BLaER1 (cell line): ENCODE measurements around the gene VOPP1.
A peak's percentile ranks its signal among the peaks of the same experiment; 100 is the strongest.

Experiments used
- H3K27ac ChIP-seq: shearing (Covaris generic); formaldehyde crosslinking; 2 replicates; pipeline ENCODE4 v1.8.1; 2022
- H3K27me3 ChIP-seq: shearing (Covaris generic); formaldehyde crosslinking; 2 replicates; pipeline ENCODE4 v1.8.1; 2022
- H3K36me3 ChIP-seq: shearing (Covaris generic); formaldehyde crosslinking; 2 replicates; pipeline ENCODE4 v1.8.1; 2022
- H3K4me1 ChIP-seq: shearing (Covaris generic); formaldehyde crosslinking; 2 replicates; pipeline ENCODE4 v1.8.1; 2022
- H3K4me2 ChIP-seq: shearing (Covaris generic); formaldehyde crosslinking; 2 replicates; pipeline ENCODE4 v1.8.1; 2022
- H3K4me3 ChIP-seq: shearing (Covaris generic); formaldehyde crosslinking; 2 replicates; pipeline ENCODE4 v1.8.1; 2022
- H3K9ac ChIP-seq: shearing (Covaris generic); formaldehyde crosslinking; 2 replicates; pipeline ENCODE4 v1.8.1; 2022
- H3K9me3 ChIP-seq: shearing (Covaris generic); formaldehyde crosslinking; 2 replicates; pipeline ENCODE4 v1.8.1; 2022
- H4K20me1 ChIP-seq: shearing (Covaris generic); formaldehyde crosslinking; 2 replicates; pipeline ENCODE4 v1.8.1; 2022
- Cebpa-rat ChIP-seq: shearing (Covaris generic); IDR thresholded peaks from 2 replicates; pipeline ENCODE4 v1.8.1; 2022

The VOPP1 gene

DNA sequence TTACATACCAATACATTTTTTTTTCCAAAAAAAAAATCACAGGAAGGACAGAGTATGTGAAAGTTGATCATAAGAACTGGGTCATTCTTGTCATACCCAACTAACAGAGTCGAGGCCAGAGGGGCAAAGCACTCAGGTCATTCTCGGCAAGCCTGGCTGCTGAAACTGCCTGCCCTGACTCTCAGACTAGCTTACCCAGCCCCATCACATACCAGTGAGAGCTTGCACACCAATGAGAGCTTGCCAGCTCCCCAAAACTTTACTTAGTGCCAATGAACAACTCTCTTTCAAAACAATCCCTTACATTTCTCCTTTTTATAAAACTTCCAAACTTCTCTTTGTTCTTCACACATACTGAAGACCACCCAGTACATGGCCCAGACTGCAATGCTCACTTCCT lies 48.9 kb downstream of the VOPP1 start:
- TF ChIP-seq Cebpa-rat = no peak
- Histone ChIP-seq H3K4me3 (no peak overlapping the region), H3K36me3 (peaks cover 22% of the 10 kb centered on the region), H4K20me1 (peaks cover 87% of the 10 kb centered on the region), H3K4me2 (no peak overlapping the region), H3K27ac (no peak overlapping the region), H3K27me3 (no peaks in the 10 kb centered on the region), H3K9ac (no peak overlapping the region), H3K4me1 (peaks cover 43% of the 10 kb centered on the region), H3K9me3 (no peaks in the 10 kb centered on the region)

DNA sequence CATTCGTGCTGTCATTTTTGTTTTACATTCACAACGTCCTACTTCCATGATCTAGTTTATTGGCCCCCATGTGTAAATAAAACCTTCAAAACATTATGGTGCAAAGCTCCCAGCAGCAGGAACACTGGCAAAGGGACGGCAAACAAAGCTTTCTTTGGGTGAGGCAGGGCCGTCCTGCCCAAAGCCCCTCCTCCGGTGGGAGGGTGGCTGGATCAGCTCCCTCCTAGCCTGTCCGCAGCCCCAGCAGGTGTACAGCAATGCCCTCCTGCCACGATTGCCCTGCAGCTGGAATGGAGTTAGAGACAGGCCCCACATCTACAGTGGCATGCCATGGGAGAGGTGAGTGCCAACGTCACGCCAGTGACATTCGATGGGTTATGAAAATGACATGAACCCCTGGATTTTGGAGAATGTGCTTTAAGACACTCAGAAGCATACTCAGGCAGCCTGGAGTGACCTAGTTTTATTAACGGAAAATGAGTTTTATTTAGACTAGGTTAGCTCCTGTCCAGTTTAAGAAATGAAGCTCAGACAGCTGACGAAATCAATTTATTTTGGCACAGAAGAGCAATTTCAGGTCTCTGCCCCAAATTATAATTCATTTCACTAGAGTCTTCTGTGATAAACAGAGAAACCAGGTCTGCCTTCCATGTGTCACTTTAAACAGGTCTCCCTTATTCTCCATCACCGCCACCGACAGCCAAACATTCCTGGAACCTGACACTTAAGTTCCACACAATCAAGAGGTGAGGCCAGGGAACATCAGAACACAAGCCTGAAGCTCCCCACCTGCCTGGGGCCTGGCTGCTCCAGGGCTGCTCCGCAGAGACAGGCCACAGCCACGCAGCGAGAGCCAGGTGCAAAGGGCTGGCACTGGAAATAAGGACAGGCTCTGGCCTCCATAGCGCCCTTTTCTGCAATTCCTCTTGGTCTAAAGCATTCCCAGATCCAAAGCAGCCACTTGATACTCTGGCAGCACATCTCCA lies 50.1 kb downstream of the VOPP1 start:
- Histone ChIP-seq H3K36me3 (peaks cover 34% of the 10 kb centered on the region), H3K27me3 (no peaks in the 10 kb centered on the region), H3K4me2 (no peak overlapping the region), H4K20me1 (peaks cover 78% of the 10 kb centered on the region), H3K9ac (no peak overlapping the region), H3K27ac (no peak overlapping the region), H3K4me1 (peaks cover 33% of the 10 kb centered on the region), H3K9me3 (no peaks in the 10 kb centered on the region), H3K4me3 (no peak overlapping the region)
- no peak for TF ChIP-seq Cebpa-rat

DNA sequence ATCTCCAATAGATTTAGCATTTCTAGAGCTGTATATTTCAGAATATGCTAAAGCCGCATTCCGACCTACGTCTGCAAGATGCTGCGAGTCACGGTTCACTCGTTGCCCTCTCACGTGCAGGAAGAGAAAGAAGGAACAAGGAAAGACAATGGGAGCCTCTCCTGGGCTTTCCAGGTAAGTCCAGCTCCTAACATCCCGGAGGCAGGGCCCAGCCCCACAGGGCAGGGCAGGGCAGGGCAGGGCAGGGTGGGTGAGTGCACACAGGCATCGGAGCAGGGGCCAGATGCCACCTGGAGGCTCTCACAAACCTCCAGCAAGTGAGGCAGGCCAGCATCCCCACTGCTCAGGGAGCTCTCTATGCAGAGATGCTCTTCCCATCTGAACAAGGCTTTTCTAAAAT lies 50.8 kb downstream of the VOPP1 start:
- Histone ChIP-seq H3K4me2 (no peak overlapping the region), H4K20me1 (peaks cover 71% of the 10 kb centered on the region), H3K27ac (no peak overlapping the region), H3K27me3 (no peaks in the 10 kb centered on the region), H3K9me3 (no peaks in the 10 kb centered on the region), H3K9ac (no peak overlapping the region), H3K4me1 (peaks cover 26% of the 10 kb centered on the region), H3K4me3 (no peak overlapping the region), H3K36me3 (peaks cover 36% of the 10 kb centered on the region)
- TF ChIP-seq Cebpa-rat = no peak

DNA sequence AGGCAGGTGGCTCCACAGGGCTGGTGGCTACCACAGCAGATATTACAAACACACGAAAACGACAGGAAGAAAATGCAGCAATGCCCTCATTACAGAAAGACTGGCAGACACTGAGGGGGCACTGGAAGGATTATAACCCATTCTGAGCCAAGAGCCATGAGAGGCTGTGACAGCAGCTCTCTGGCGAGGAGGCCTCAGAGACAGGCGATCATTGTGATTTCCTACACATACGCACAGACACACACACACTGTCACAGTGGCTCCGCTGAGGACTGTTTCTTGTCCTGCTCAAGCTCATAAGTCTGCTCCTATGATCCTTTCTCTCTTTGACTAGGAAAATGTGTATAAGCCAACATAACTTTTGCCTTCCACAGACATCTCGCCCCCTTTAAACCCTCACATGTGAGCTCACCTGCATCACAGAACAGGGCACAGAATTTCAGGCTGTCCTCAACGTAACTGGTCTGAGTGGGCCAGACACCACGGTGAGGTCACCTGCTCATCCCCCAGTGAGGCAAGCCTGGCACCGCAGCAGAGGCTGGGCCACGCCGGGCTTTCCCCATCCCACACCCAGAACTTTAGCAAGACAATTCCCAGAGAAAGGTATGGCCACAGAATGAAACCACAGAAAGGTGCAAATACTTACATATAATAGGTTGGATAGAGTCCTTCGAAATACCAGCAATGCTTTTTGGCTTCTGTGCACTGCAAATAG lies 51.7 kb downstream of the VOPP1 start:
- H3K4me2 ChIP-seq = no peak overlapping the region
- H3K4me3 ChIP-seq = no peak overlapping the region
- 0 out of 2 replicates have a peak overlapping the region, but pooled peaks have one; percentile 4 for H3K27ac ChIP-seq
- TF ChIP-seq Cebpa-rat = no peak
- peaks cover 39% of the 10 kb centered on the region for H3K36me3 ChIP-seq
- H3K9ac ChIP-seq = no peak overlapping the region
- no peaks in the 10 kb centered on the region for H3K9me3 ChIP-seq
- peaks cover 67% of the 10 kb centered on the region for H4K20me1 ChIP-seq
- peaks cover 26% of the 10 kb centered on the region for H3K4me1 ChIP-seq
- H3K27me3 ChIP-seq = no peaks in the 10 kb centered on the region

DNA sequence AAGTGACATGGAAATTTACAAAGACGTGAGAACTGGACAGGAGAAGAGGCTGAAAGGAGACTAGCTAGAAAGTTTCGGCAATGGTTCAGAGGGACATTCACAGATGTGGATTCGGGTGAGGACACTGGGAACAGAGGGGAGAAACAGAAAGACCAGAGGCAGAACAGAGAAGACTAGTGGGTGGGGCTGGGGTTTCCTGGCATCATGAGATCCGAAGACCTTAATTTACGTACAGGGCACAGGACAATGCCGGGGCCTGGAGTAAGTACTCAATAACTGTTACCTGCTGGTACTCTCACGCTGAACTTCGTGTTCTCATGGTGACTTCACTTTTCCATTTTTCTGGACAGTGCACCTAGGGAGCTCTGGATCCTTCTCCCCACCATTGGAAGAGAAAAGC lies 53.5 kb downstream of the VOPP1 start:
- Histone ChIP-seq H4K20me1 (peaks cover 60% of the 10 kb centered on the region), H3K4me1 (peaks cover 34% of the 10 kb centered on the region), H3K4me2 (no peak overlapping the region), H3K36me3 (peaks cover 55% of the 10 kb centered on the region), H3K4me3 (no peak overlapping the region), H3K9ac (no peak overlapping the region), H3K27me3 (no peaks in the 10 kb centered on the region), H3K27ac (no peak overlapping the region), H3K9me3 (no peaks in the 10 kb centered on the region)
- no peak for TF ChIP-seq Cebpa-rat

DNA sequence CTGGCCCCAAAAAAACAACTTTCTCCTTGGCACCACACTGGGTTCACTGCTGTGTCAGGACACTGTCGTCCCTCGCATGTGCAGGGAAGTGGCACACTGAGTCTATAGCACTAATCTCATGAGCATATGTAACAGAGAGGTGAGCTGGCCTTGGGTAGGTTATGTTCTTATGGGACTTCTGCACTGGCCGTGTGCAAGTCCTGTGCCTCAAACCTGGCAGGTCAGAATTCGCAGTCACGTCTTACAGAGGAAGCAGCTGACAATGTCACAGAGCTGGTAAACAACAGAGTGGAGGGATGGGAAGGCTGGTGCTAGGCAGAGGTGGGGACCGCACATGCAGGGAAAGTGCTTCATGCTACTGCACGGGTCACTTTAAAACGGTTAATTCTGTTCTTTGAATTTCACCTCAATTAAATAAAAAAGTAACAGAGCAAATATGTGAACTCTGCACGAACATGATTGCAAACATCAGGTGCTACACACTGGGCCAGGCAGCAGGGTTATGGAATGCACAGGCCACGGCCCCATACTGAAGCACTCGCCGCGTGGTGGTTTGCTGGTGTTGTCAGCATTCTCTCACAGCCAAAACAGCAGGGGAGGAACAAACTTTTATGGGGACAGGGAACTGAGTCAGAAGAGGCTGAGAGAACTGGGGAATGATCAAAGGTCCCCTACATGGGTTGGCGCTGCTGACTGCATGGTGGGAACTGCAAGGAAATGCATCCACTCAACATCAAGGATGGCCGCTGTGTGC lies 54.2 kb downstream of the VOPP1 start:
- no peak for TF ChIP-seq Cebpa-rat
- Histone ChIP-seq H4K20me1 (peaks cover 54% of the 10 kb centered on the region), H3K27me3 (no peaks in the 10 kb centered on the region), H3K4me1 (peaks cover 34% of the 10 kb centered on the region), H3K36me3 (peaks cover 61% of the 10 kb centered on the region), H3K4me3 (no peak overlapping the region), H3K9ac (no peak overlapping the region), H3K27ac (no peak overlapping the region), H3K4me2 (no peak overlapping the region), H3K9me3 (no peaks in the 10 kb centered on the region)

DNA sequence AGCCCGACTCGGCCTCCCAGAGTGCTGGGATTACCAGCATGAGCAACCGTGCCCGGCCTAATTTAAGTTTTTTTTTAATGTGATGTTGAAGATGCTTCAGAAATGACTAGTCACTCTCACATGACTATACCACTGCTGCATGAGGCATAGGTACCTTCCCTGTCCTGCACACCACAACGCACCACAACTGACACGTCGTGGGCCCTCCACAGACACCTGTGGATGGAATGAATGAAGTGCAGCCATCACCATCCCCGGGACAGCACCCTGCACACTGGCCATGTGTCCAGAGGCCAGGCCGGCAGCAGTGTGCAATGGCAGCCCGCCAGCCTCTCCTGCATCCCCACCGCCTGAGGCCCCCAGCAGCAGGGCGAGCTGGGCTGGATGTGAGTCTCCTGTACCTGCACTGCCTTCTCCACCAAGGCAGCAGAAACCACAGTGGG lies 55.1 kb downstream of the VOPP1 start:
- no peaks in the 10 kb centered on the region for H3K27me3 ChIP-seq
- no peak overlapping the region for H3K9ac ChIP-seq
- TF ChIP-seq Cebpa-rat = no peak
- no peak overlapping the region for H3K4me2 ChIP-seq
- H4K20me1 ChIP-seq = peaks cover 54% of the 10 kb centered on the region
- no peak overlapping the region for H3K27ac ChIP-seq
- no peaks in the 10 kb centered on the region for H3K9me3 ChIP-seq
- H3K36me3 ChIP-seq = peaks cover 70% of the 10 kb centered on the region
- H3K4me3 ChIP-seq = no peak overlapping the region
- peaks cover 26% of the 10 kb centered on the region for H3K4me1 ChIP-seq

DNA sequence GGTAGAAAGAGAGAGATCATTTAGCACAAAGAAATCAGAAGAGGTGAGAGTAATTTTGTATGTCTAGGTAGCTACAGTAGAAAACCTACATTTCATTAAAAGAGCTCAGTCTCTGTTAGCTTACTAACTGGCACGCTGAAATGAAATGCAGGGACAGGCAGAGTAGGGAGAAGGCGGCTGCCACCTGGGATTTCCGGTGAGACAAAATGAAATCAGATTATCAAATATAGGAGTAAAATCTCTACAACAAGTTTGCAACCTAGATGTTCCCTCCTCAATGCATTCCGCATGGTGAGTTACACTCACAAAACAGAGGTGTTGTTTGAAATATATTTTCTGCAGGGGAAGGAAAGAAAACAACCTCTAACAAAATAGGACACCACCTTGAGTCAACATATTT lies 55.9 kb downstream of the VOPP1 start:
- Histone ChIP-seq H3K4me1 (peaks cover 18% of the 10 kb centered on the region), H3K27me3 (no peaks in the 10 kb centered on the region), H3K4me3 (no peak overlapping the region), H3K9me3 (no peaks in the 10 kb centered on the region), H3K36me3 (peaks cover 73% of the 10 kb centered on the region), H3K27ac (peak overlapping the region; percentile 18; the same call in 1 of the 2 replicates), H3K9ac (no peak overlapping the region), H3K4me2 (peak overlapping the region; percentile 50), H4K20me1 (peaks cover 52% of the 10 kb centered on the region)
- no peak for TF ChIP-seq Cebpa-rat

DNA sequence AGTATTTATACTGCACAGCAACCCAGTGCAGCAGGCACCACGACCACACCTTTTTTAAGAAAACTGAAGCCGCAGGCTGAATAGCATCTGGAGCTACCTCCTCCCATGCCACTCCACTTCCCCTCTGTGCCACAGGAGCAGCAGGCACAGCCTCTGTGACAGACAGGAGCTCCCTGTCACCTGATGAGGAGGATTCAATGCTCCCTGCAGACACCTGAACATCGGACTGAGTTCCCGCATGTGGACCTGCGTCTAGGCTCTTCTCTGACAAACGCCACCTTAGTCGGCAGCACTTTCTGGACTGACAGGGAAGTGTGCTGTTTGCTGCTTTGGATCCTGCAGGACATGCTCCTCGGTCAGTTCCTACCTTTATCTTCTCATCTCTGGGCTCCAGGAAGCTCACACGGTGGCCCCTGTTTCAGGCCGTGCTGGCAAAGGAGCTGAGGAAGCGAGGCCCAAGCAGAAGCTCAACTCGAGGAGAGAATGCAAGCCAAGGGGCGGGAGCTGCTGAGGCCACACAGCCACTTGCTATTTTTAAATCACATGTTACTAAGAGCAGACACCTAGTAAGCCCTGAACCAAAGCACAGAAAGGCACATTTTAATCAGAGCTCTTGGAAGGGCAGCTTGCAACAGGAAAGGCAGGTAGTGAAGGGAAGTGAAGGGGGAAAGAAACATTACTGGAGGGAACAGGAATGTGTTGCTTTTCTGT lies 56.6 kb downstream of the VOPP1 start:
- Histone ChIP-seq H3K4me1 (peaks cover 18% of the 10 kb centered on the region), H3K4me2 (peak overlapping the region; percentile 50), H3K4me3 (no peak overlapping the region), H3K9ac (peak overlapping the region; percentile 50; the same call in 1 of the 2 replicates), H3K27ac (peak overlapping the region; percentile 18; the same call in 1 of the 2 replicates), H3K36me3 (peaks cover 72% of the 10 kb centered on the region), H4K20me1 (peaks cover 48% of the 10 kb centered on the region), H3K9me3 (no peaks in the 10 kb centered on the region), H3K27me3 (no peaks in the 10 kb centered on the region)
- no peak for TF ChIP-seq Cebpa-rat
